H9 (cell line): ENCODE data around the gene ACOXL. TPM values are rescaled to one million over a fixed set of nuclear protein-coding genes. Genes with fewer than 3 reads are reported as not detected.

ENCODE experiments used
- DNase-seq: peaks from one replicate; pipeline ENCODE4 v3.0.0-alpha.2; 2017
- H2AFZ ChIP-seq: one replicate; pipeline ENCODE4 v1.6.1; 2013; ENCODE audit warnings: mild to moderate bottlenecking, low read length, control low read depth, moderate library complexity
- H2AK5ac ChIP-seq: 2 replicates; pipeline ENCODE4 v1.6.1; 2013; ENCODE audit warnings: low read length, control low read depth, mixed read lengths; ENCODE audit not compliant: insufficient read length
- H2BK120ac ChIP-seq: one replicate; pipeline ENCODE4 v1.6.1; 2013; ENCODE audit warnings: low read depth, mild to moderate bottlenecking, low read length, control low read depth, inconsistent platforms; ENCODE audit not compliant: poor library complexity, severe bottlenecking
- H2BK12ac ChIP-seq: 2 replicates; pipeline ENCODE4 v1.6.1; 2013; ENCODE audit warnings: low read length, control low read depth, mixed read lengths, low read depth; ENCODE audit not compliant: insufficient read length
- H2BK15ac ChIP-seq: 2 replicates; pipeline ENCODE4 v1.6.1; 2013; ENCODE audit warnings: low read depth, low read length, control low read depth
- H2BK20ac ChIP-seq: one replicate; pipeline ENCODE4 v1.6.1; 2013; ENCODE audit warnings: low read depth, mild to moderate bottlenecking, low read length, control low read depth, inconsistent platforms; ENCODE audit not compliant: poor library complexity, severe bottlenecking
- H2BK5ac ChIP-seq: 2 replicates; pipeline ENCODE4 v1.6.1; 2013; ENCODE audit warnings: low read length, control low read depth, mixed read lengths; ENCODE audit not compliant: insufficient read length
- H3K14ac ChIP-seq: 2 replicates; pipeline ENCODE4 v1.6.1; 2013; ENCODE audit warnings: low read length, control low read depth; ENCODE audit not compliant: insufficient read depth
- H3K18ac ChIP-seq: 2 replicates; pipeline ENCODE4 v1.6.1; 2013; ENCODE audit warnings: low read depth, mild to moderate bottlenecking, mixed read lengths, low read length, control low read depth; ENCODE audit not compliant: insufficient read length
- H3K23ac ChIP-seq: 2 replicates; pipeline ENCODE4 v1.6.1; 2013; ENCODE audit warnings: low read length, control low read depth, mixed read lengths, low read depth; ENCODE audit not compliant: insufficient read length
- H3K23me2 ChIP-seq: 2 replicates; pipeline ENCODE4 v1.6.1; 2013; ENCODE audit warnings: low read depth, mild to moderate bottlenecking, mixed read lengths, low read length, control low read depth; ENCODE audit not compliant: insufficient read length, poor library complexity, severe bottlenecking
- H3K27ac ChIP-seq: 2 replicates; pipeline ENCODE4 v1.5.1; 2013; ENCODE audit warnings: low read length, control low read depth, mixed read lengths, low read depth; ENCODE audit not compliant: insufficient read length
- H3K27me3 ChIP-seq: 2 replicates; pipeline ENCODE4 v1.6.1; 2013; ENCODE audit warnings: low read length, control low read depth, inconsistent platforms; ENCODE audit not compliant: insufficient read depth
- H3K4ac ChIP-seq: 2 replicates; pipeline ENCODE4 v1.6.1; 2013; ENCODE audit warnings: low read depth, mild to moderate bottlenecking, control low read depth, inconsistent platforms, low read length, moderate library complexity
- H3K4me1 ChIP-seq: 2 replicates; pipeline ENCODE4 v1.6.1; 2013; ENCODE audit warnings: low read length, control low read depth, inconsistent platforms; ENCODE audit not compliant: insufficient read depth
- H3K4me2 ChIP-seq: 2 replicates; pipeline ENCODE4 v1.6.1; 2013; ENCODE audit warnings: low read length, control low read depth, mixed read lengths; ENCODE audit not compliant: insufficient read length, insufficient read depth
- H3K56ac ChIP-seq: 2 replicates; pipeline ENCODE4 v1.6.1; 2013; ENCODE audit warnings: low read depth, mild to moderate bottlenecking, mixed read lengths, low read length, control low read depth; ENCODE audit not compliant: insufficient read length
- H3K79me1 ChIP-seq: 2 replicates; pipeline ENCODE4 v1.6.1; 2013; ENCODE audit warnings: low read depth, mild to moderate bottlenecking, moderate library complexity, low read length, control low read depth, inconsistent platforms; ENCODE audit not compliant: insufficient read depth, poor library complexity, severe bottlenecking
- H3K79me2 ChIP-seq: 2 replicates; pipeline ENCODE4 v1.6.1; 2013; ENCODE audit warnings: low read length, control low read depth, inconsistent platforms; ENCODE audit not compliant: insufficient read depth
- H3K9ac ChIP-seq: 2 replicates; pipeline ENCODE4 v1.6.1; 2013; ENCODE audit warnings: low read length, control low read depth, mixed read lengths; ENCODE audit not compliant: insufficient read length; ENCODE audit errors: extremely low read depth
- H3K9me3 ChIP-seq: one replicate; pipeline ENCODE4 v1.6.1; 2013; ENCODE audit warnings: low read depth, low read length, inconsistent platforms; ENCODE audit not compliant: control insufficient read depth
- H3T11ph ChIP-seq: one replicate; pipeline ENCODE4 v1.6.1; 2013; ENCODE audit warnings: mild to moderate bottlenecking, low read length, control low read depth, inconsistent platforms
- H4K20me1 ChIP-seq: one replicate; pipeline ENCODE4 v1.6.1; 2013; ENCODE audit not compliant: control insufficient read depth, insufficient read length, insufficient read depth
- H4K5ac ChIP-seq: 2 replicates; pipeline ENCODE4 v1.6.1; 2013; ENCODE audit warnings: low read depth, mild to moderate bottlenecking, mixed read lengths, low read length, control low read depth; ENCODE audit not compliant: insufficient read length
- H4K8ac ChIP-seq: replicated peaks from 2 replicates; pipeline ENCODE4 v1.6.1; 2013; ENCODE audit warnings: low read length, control low read depth, mixed read lengths, low read depth; ENCODE audit not compliant: insufficient read length
- H4K91ac ChIP-seq: 2 replicates; pipeline ENCODE4 v1.6.1; 2013; ENCODE audit warnings: low read depth, mild to moderate bottlenecking, moderate library complexity, mixed read lengths, low read length, control low read depth; ENCODE audit not compliant: insufficient read length
- H3K27ac Mint-ChIP-seq, 3 experiments: 2 replicates in 2 of 3; 3 replicates in 1 of 3; pipeline ENCODE4 v1.8.0; 2020 to 2021; ENCODE audit warnings: mixed read lengths in 3 of 3, mild to moderate bottlenecking in 1 of 3, moderate library complexity in 1 of 3
- H3K27me3 Mint-ChIP-seq: 2 replicates; pipeline ENCODE4 v1.8.0; 2021; ENCODE audit warnings: low read depth, mild to moderate bottlenecking, moderate library complexity, mixed read lengths
- H3K36me3 Mint-ChIP-seq, 3 experiments: 2 replicates in 2 of 3; 3 replicates in 1 of 3; pipeline ENCODE4 v1.8.0; 2020 to 2021; ENCODE audit warnings: low read depth in 3 of 3, mixed read lengths in 3 of 3; ENCODE audit not compliant: insufficient read depth in 1 of 3
- H3K4me1 Mint-ChIP-seq, 2 experiments: 2 replicates each; pipeline ENCODE4 v1.8.0; 2020; ENCODE audit warnings: mixed read lengths in 2 of 2
- H3K4me3 Mint-ChIP-seq, 2 experiments: 2 replicates in 1 of 2; 3 replicates in 1 of 2; pipeline ENCODE4 v1.8.0; 2020 to 2021; ENCODE audit warnings: mild to moderate bottlenecking in 2 of 2, mixed read lengths in 2 of 2, moderate library complexity in 1 of 2
- H3K9me3 Mint-ChIP-seq, 2 experiments: 2 replicates in 1 of 2; 3 replicates in 1 of 2; pipeline ENCODE4 v1.8.0; 2020; ENCODE audit warnings: mild to moderate bottlenecking in 2 of 2, mixed read lengths in 2 of 2, moderate library complexity in 1 of 2
- CTCF ChIP-seq: fragments of 200-600 bp; sonication (generic); conservative IDR thresholded peaks from 3 replicates; pipeline ENCODE4 v1.8.0; 2021; ENCODE audit warnings: antibody characterized with exemption, mild to moderate bottlenecking
- WGBS: extraction: QIAGEN DNeasy Blood & Tissue Kit; methylation state at CpG from one replicate; pipeline ENCODE4 v1.1.7; 2013; ENCODE audit warnings: missing lambda C conversion rate, low lambda C conversion rate, mixed read lengths; ENCODE audit not compliant: insufficient read length; ENCODE audit errors: extremely low coverage; 5-methylcytosine and 5-hydroxymethylcytosine counted together
- total RNA-seq: library from RNA; stranded (reverse); gene quantifications from 2 replicates; pipeline ENCODE4 v1.2.1, GENCODE V29; 2021

The ACOXL gene
- total RNA-seq, 1 experiment from 2014 or later: 37.6 TPM

GRCh38 chr2:110735366-110735765 is 3.0 kb downstream of the ACOXL start:
- H2BK5ac ChIP-seq: no peak overlapping the region
- H2AFZ ChIP-seq: no peak overlapping the region
- peak overlapping the region; percentile 28 to 63 (median 55); a peak in 5 of 7 replicates for H3K27ac Mint-ChIP-seq
- H3K79me2 ChIP-seq: peaks cover 3% of the 10 kb centered on the region; the same call in 1 of the 2 replicates
- H4K5ac ChIP-seq: no peak overlapping the region
- no peak overlapping the region for H3K23ac ChIP-seq
- no peak for TF ChIP-seq CTCF
- peak overlapping the region; percentile 15 for H3K9ac ChIP-seq
- H3K4me3 Mint-ChIP-seq: peak overlapping the region; percentile 10 to 26; a peak in 2 of 5 replicates
- no peak overlapping the region for H2AK5ac ChIP-seq
- no peaks in the 10 kb centered on the region for H3K79me1 ChIP-seq
- DNase-seq: no peak
- no CpG with 5 or more reads among the region's 4 CpGs for WGBS
- no peak overlapping the region for H4K91ac ChIP-seq
- no peaks in the 10 kb centered on the region for H4K20me1 ChIP-seq
- H3K18ac ChIP-seq: no peak overlapping the region
- no peak overlapping the region for H2BK12ac ChIP-seq
- H2BK20ac ChIP-seq: no peak overlapping the region
- no peak overlapping the region for H4K8ac ChIP-seq
- no peak overlapping the region for H2BK15ac ChIP-seq
- H3K23me2 ChIP-seq: peaks cover 8% of the 10 kb centered on the region
- no peak overlapping the region for H3K14ac ChIP-seq
- H2BK120ac ChIP-seq: no peak overlapping the region
- peaks cover 17 to 52% (median 33%) of the 10 kb centered on the region in 3 experiments for H3K36me3 Mint-ChIP-seq
- H3T11ph ChIP-seq: no peak overlapping the region
- peaks cover 16% of the 10 kb centered on the region for H3K4me1 ChIP-seq
- no peak overlapping the region for H3K27ac ChIP-seq
- H3K9me3 Mint-ChIP-seq: peaks cover 4 to 7% of the 10 kb centered on the region in 2 experiments
- H3K4me2 ChIP-seq: no peak overlapping the region
- peaks cover 12% of the 10 kb centered on the region for H3K27me3 Mint-ChIP-seq
- H3K9me3 ChIP-seq: no peaks in the 10 kb centered on the region
- no peak overlapping the region for H3K4ac ChIP-seq
- peaks cover 3% of the 10 kb centered on the region; the same call in 1 of the 2 replicates for H3K27me3 ChIP-seq
- H3K56ac ChIP-seq: no peak overlapping the region
- H3K4me1 Mint-ChIP-seq: peaks cover 78 to 79% of the 10 kb centered on the region in 2 experiments
